Forelimb muscle (tissue), 1 donor: ENCODE data around the gene AK1. TPM values are rescaled to one million over a fixed set of nuclear protein-coding genes. Genes with fewer than 3 reads are reported as not detected.
A peak's percentile ranks its signal among the peaks of the same experiment; 100 is the strongest.
"Not testable (repeated sequence)": the region's sequence is repeated elsewhere in the genome, so short reads cannot be mapped to it uniquely, and the experiment has no call there.

Source experiments
- DNase-seq: peaks from one replicate; pipeline ENCODE4 v3.0.0-alpha.2; 2013; ENCODE audit warnings: low read depth
- polyA plus RNA-seq: library from polyadenylated mRNA; unstranded; fragments of 120-200 nt; gene quantifications from one replicate; pipeline ENCODE4 v1.2.1, GENCODE V29; 2013; ENCODE audit not compliant: insufficient read length

AK1 gene
- polyA plus RNA-seq, 1 donor: 1,272 TPM

- DNase-seq: no peak
Observed at GRCh38 chr9:127884976-127885490, 7.6 kb upstream of the AK1 start.

- DNase-seq: no peak
Observed at GRCh38 chr9:127884427-127884911, 7.0 kb upstream of the AK1 start.

GRCh38 chr9:127883959-127884358 lies 6.5 kb upstream of the AK1 start:
- DNase-seq: no peak

GRCh38 chr9:127881715-127882114 lies 4.2 kb upstream of the AK1 start:
- not testable (repeated sequence) for DNase-seq

GRCh38 chr9:127880143-127880542 lies 2.7 kb upstream of the AK1 start:
- no peak for DNase-seq

- no peak for DNase-seq
Observed at GRCh38 chr9:127878652-127879390, 1.3 kb upstream of the AK1 start.

- DNase-seq: no peak
Observed at GRCh38 chr9:127878001-127878651, 651 bp upstream of the AK1 start.

- no peak for DNase-seq
Observed at GRCh38 chr9:127876764-127877562, 512 bp downstream of the AK1 start.

- DNase-seq: no peak
Observed at GRCh38 chr9:127876026-127876763, 1.3 kb downstream of the AK1 start.

GRCh38 chr9:127875306-127875966 lies 2.0 kb downstream of the AK1 start:
- DNase-seq: no peak

GRCh38 chr9:127874301-127875221 lies 2.9 kb downstream of the AK1 start:
- DNase-seq: no peak

GRCh38 chr9:127873886-127874285 lies 3.6 kb downstream of the AK1 start:
- DNase-seq: no peak

- DNase-seq: no peak
Observed at GRCh38 chr9:127873223-127873691, 4.2 kb downstream of the AK1 start.

GRCh38 chr9:127872369-127873222 lies 4.9 kb downstream of the AK1 start:
- no peak for DNase-seq

GRCh38 chr9:127871531-127871930 lies 5.9 kb downstream of the AK1 start:
- DNase-seq: no peak

GRCh38 chr9:127870887-127871286 lies 6.6 kb downstream of the AK1 start:
- DNase-seq: no peak

GRCh38 chr9:127870153-127870491 lies 7.4 kb downstream of the AK1 start:
- not testable (repeated sequence) for DNase-seq

- DNase-seq: peak; percentile 41
Observed at GRCh38 chr9:127869310-127870152, 7.9 kb downstream of the AK1 start.
